HG03097 (cell line): Measurements from ENCODE around the gene CAMK1D.

Experiments used
- ATAC-seq: cut with Tn5 transposase; IDR thresholded peaks from one replicate; pipeline ENCODE4 v1.9.1; 2021; ENCODE audit not compliant: unreplicated experiment, low FRiP score

CAMK1D gene

DNA sequence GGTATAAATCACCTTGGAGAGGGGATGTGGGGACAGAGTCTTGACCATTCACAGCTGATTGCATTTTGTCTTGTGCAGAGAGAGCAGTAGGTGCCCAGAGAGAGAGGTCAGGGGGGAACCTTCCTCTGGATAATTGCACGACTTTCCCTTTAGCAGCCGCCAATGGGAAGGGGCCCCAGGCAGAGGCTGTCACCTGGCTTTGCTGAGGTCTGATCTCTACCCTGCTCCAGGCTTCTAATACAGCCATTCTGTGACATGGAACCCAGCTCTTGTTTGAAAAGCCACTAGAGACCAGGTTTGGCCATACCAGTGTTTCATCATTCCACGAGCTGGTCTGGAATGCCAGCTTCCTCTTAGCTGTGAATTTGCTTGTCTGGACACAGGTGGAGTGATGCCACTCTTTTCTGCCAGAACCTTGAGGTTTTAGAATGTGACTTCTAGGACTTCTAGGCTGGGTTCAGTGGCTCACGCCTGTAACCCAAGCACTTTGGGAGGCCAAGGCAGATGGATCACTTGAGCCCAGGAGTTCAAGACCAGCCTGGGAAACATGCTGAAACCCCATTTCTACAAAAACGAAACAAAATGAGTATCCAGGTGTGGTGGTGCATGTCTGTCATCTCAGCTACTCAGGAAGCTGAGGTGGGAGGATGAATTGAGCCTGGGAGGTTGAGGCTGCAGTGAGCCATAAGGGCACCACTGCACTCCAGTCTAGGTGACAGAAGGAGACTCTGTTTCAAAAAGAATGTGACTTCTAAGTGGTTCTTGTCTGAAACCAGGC lies 159.9 kb downstream of the CAMK1D start:
- no peak for ATAC-seq

GRCh38 chr10:12509794-12510100 lies 160.4 kb downstream of the CAMK1D start:
- ATAC-seq: no peak

DNA sequence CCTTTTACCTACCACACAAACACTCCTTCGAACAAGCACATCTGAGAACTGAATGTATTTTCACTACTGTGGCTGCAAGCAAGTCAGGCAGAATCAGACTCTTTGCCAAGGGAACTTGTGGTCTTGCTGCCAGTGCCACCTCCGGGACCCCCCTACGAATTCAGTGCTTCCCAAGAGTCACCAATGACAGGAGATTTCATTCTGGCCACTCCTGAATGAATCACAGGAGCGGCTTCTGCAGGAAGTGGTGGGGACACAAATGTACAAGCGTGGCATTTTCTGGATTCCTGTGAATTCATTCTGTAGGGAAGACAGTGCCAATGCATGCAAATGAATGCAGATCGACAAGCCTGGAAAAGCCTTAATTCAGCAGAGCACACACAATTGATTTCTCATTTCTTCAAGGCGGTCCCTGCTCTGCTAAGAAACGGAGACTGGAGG lies 161.2 kb downstream of the CAMK1D start:
- ATAC-seq: no peak

GRCh38 chr10:12510984-12511383 lies 161.6 kb downstream of the CAMK1D start:
- ATAC-seq: no peak

GRCh38 chr10:12511651-12512050 lies 162.3 kb downstream of the CAMK1D start:
- no peak for ATAC-seq

DNA sequence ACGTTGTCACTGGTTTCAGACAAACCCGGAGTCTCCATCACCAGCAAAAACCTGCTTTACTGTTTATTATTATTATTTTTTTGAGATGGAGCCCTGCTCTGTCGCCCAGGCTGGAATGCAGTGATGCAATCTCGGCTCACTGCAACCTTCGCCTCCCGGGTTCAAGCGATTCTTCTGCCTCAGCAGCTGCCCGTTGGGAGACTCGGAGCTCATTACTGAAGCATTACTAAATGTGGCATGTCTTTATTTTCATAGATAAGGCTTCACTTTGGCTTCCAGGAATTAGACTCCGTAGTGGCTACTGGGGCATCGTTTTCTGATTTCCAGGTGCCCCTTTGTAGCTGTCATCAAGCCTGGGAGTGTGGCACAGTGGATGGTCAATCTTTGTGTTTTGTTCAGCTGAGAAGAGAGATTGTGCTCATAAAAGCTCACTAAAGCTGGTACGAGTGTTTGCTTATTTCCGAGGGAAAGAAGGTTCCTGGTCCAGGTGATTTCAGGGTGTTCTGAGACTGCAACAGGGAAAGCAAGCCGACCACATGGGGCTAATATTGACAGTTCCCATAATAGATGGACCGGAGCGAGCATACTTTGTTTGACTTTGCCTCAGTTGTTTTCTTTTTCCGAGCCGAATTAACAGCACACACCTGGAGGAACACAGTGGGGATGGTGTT lies 163.1 kb downstream of the CAMK1D start:
- no peak for ATAC-seq

GRCh38 chr10:12513003-12513365 lies 163.6 kb downstream of the CAMK1D start:
- no peak for ATAC-seq

- no peak for ATAC-seq
These were observed 164.7 kb downstream of the CAMK1D start for GRCh38 chr10:12513775-12514673.

- ATAC-seq: no peak
These were observed 168.7 kb downstream of the CAMK1D start for GRCh38 chr10:12518024-12518423.

- ATAC-seq: no peak
These were observed 172.1 kb downstream of the CAMK1D start for GRCh38 chr10:12521423-12521822.

DNA sequence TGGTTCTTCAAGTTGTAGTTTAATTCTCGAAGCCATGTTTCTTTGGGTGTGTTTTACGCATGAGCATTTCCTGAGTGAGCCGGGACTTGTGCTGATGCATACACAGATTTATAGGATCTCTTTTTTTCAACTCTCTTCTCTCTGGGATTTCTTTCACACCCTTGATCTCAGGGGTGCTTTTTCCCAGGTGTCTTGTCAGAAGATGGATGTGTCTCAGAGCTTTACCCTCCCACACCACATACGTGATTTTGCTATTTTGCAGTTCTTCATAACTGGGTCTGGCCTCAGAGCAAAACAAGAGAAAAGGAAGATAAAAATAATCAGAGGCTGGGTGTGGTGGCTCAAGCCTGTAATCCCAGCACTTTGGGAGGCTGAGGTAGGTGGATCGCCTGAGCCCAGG lies 177.0 kb downstream of the CAMK1D start:
- no peak for ATAC-seq

GRCh38 chr10:12529976-12530375 lies 180.6 kb downstream of the CAMK1D start:
- ATAC-seq: no peak

- ATAC-seq: no peak
These were observed 182.2 kb downstream of the CAMK1D start for GRCh38 chr10:12531305-12532220.

DNA sequence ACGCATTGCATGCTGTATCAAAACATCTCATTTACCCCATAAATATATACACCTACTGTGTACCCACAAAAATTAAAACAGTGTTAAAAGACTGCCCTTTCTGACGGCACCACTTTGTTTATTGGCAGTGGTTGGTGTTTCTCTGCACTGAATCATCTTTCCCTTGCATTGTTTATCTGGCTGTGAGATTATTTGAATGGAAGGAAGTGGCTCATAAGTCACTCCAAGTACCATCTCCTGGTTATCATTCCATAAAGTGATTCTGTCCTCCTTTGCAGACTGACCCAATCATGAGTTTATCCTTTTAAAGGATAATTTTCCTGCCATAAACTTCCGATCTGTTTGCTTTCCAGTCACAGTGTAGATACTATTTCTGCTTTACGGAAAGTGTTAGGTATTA lies 183.8 kb downstream of the CAMK1D start:
- ATAC-seq: no peak

- no peak for ATAC-seq
These were observed 184.4 kb downstream of the CAMK1D start for GRCh38 chr10:12533723-12534122.

DNA sequence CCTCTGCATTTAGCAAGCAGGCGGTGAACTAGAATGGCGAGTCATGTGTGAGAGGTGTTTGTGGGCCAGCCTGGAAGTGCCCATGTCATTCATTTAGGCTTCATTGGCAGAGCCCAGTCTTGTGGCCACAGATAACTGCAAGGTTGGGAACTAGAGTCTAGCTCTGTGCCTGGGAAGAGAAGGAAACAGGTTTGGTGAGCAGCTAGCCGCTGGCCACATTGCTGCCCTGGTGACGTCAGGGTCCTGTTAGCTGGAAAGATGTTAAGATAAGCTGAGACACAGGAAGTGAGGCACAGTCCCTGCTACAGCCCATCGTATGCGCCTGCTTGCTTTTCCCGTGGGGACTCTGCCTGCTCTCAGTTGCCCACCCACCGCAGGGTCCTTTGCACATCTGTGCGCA lies 185.5 kb downstream of the CAMK1D start:
- ATAC-seq: no peak

- no peak for ATAC-seq
These were observed 186.3 kb downstream of the CAMK1D start for GRCh38 chr10:12535656-12536055.

GRCh38 chr10:12538491-12538995 lies 189.2 kb downstream of the CAMK1D start:
- ATAC-seq: no peak

GRCh38 chr10:12539350-12540164 lies 190.2 kb downstream of the CAMK1D start:
- ATAC-seq: no peak
